GM19463 (cell line): Measurements from ENCODE around the gene DBH.
"Not testable (repeated sequence)": the region's sequence is repeated elsewhere in the genome, so short reads cannot be mapped to it uniquely, and the experiment has no call there.

Experiments used
- ATAC-seq: cut with Tn5 transposase; IDR thresholded peaks from one replicate; pipeline ENCODE4 v1.9.1; 2021; ENCODE audit warnings: mild to moderate bottlenecking, moderate library complexity; ENCODE audit not compliant: unreplicated experiment

DBH gene

DNA sequence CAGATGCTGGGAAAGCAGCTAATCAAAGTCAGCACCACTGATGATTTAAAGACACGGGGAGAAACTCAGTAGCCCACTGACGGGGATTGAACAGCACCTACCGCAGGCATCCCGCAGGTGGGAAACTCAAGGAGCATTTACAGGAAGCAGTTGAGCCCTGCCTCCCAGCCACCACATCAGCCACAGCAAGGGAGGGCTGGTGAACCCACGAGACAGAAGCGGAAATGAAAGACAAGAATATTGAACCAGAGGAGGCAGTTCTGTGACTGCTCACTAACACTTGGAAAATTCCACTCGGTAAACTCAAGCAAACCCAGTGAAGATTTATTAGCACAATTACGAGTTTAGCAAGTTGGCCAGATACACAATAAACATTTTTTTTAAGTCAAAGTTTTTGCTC, 16.4 kb upstream of the DBH start:
- no peak for ATAC-seq

DNA sequence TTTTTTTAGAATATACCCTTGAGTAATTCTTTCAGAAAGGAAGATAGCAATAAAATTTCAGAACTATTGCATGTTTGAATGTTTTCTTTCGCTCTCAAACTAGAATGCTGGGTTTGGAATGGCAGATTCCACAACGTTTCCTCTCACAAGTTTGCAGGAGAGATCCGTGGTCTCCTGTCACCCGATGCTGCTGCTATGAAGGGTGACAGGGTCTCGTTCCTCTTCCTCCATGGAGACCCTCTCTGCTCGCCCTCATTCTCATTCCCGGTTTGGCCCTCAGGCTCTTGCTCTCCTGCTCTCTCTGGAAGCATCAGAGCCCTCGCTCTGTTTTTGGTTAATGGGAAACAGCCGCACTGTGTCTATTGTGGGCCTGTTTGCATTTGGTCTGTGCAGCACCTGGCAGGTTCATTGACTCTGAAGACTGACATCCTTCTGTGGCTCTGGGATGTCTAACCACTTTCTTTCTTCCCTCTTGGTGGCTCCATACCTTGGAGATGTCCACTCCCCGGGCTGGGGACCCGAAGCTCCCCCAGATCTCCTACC, 14.4 kb upstream of the DBH start:
- no peak for ATAC-seq

DNA sequence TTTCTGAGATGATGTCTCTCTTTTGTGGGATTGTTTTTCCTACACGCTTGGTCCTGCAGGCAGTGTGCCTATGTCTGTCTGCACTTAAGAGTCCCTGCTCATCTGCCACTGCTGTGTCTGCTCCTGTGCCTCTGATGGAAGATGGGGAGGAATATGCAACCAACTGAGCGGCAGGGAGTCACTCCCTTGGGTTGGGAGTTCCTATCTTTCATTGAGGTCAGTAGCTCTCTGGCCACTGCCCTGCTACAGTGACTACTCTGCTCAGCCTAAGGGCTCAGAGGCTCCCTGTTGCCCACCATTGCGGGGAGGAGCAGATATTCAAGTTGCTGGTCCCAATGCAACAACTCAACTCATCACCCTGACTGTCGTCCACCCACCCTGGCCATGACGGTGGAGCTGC, 13.6 kb upstream of the DBH start:
- no peak for ATAC-seq

DNA sequence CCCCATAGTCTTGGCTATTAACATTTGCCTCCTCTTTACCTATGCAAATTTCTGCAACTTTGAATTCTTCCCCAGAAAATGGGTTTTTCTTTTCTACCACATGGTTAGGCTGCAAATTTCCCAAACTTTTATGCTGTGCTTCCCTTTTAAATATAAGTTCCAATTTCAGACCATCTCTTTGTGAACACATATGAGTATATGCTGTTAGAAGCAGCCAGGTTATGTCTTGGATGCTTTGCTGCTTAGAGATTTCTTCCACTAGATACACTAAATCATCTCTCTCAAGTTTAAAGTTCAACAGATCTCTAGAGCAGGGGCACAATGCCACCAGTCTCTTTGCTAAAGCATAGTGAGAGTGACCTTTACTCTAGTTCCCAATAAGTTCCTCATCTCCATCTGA, 10.2 kb upstream of the DBH start:
- ATAC-seq = not testable (repeated sequence)

DNA sequence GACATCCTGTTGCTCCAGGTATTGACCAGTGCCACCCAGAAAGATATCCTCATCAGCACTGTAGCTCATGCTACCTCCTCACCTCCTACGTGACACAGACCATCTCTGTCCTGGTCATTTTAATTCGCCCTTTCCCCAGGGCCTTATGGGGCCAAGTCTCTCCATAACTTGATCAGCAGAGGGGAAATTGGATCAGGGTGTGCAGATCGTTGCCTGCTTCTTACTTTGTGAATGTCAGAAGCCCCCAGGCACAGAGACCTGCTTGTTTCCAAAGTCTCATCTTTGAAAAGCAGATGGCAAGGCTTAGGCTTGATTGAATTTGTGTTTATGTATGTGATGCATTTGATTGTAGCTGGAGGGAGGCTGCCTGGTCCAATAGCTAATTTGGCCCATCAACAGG, 8.8 kb upstream of the DBH start:
- ATAC-seq = no peak

DNA sequence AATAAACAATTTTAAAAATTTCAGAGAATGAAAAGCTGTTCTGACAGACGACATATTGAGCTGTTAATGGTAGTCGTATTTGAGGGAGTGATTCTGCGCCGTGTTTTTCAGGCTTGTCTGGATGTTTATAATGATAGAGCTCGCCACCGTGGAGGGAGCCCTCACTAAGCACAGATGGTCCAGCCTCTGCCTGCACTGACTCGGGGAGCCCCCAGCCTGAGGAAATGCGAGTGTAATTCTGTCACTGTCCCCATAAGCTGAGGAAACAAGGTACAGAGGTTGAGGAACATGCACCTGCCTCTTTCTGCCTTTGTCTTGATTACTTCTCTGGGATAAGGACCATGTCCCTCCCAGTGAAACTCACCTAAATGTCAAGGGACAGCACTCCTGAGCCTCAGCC, 7.4 kb upstream of the DBH start:
- ATAC-seq = no peak

DNA sequence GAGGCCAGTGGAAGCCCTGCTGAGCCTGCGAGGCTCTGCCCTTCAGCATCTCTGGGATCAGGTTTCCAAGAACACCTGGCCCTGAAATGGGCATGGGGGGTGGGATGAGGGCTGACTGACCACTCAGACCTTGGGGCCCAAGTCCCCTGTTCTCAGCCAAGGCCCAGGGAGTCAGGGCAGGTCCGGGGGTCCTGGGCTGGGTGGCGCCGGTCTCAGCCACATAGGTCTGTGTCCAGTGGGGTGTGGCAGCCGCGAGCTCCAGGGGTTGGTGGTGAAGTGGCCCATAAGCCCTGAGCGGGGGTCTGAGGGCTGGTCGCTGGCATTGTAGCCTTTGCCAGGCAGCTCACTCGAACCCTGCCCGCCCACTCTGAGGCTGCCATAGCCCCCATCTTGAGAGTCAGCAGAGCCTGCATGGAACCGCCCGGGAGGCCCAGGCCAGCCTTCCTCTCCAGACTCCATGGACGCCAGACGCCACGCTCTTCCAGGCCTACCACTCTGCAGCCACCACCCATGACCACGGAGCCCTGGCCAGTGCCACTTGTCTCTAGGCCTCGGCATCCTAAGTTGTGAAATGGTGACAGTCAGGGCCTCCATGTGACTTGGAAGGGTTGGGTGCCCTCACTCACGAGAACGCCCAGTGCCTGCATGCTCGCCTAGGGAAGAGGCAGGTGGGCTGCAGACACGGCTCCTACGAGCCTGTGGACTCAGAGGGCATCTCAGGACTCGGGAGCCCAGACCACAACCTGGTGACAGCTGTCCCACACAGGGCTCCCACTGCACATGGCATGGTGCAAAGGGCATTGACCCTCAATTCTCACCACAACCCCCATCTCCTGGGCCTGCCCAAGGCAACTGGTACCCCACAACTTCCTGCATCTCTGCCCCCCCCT, 6.7 kb upstream of the DBH start:
- no peak for ATAC-seq

DNA sequence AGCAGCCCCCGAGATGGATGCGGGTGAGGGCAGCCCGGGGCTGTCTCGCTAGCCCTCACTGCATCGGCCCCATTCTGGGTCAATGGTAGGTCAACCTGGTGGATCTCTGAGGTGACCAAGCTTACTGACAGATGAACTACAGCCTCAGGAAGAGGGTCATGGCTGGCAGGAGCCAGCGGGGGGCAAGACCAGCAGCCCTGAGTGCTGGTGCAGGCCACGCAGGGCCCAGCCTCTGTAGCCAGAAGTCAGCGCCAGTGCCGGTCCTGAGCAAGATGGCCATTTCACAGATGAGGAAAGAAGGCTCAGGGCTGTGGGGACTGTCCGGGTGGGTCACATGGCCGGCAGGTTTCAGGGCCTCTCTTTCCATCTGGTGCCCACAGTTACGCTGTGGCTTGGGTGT, 5.1 kb upstream of the DBH start:
- no peak for ATAC-seq

DNA sequence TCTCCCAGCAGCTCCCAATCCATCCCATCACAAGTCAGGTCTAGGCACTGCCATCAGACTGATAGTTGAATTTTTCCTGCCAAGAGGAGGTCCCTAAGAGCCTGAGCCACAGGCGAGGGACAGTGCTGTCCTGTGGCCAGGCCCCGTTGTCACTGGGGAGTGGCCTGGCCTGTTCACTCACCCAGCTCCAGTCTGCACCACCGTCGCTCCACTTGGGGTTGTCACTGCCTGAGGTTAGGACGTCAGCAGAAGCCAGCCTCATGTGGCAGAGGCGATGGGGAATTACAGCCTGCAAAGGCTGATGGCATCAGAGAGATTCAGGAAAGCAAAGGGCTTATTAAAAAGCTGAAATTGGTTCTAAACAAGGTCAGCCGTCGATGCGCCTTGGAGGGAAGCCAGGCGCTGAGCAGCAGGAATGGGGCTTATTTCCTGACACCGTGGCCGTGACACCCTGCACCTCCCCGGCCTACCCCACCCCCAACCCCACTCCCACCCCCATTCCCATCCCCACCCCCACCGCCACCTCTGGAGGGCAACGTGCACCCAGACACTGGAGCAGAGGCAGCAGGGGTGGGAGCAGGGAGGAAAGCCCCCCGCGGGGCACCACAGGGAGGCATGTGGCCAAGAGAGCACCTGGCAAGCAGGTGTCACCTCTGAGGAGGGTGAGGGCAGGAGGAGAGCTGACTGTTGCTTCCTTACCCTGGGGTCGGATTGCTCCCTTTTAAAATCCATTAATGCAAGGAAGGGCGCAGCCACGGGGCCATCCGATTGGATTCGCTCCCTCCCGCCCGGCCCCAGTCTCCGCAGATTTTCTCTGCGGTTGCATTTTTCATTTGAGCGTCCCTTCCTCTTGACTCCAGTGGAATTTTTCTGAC, 3.1 kb upstream of the DBH start:
- no peak for ATAC-seq

DNA sequence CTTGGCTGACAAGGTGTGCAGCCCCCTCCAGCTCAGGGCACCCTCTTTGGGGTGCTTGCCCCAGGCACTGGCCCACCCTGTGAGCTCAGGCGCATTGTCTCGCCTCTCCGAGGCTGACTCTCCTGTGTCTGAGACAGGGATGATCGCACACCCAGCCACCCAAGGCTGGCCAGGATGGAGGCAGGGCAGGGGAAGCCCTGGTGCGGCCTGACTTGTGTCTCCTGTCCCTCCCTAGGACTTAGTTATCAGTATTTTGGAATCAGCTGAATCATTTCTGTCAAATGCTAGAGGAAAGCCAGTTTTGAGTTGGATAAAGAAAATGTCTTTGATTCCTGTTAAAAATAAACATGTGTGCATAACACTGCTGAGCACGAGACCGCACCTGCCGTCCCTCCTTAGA, 2.5 kb upstream of the DBH start:
- ATAC-seq = no peak

DNA sequence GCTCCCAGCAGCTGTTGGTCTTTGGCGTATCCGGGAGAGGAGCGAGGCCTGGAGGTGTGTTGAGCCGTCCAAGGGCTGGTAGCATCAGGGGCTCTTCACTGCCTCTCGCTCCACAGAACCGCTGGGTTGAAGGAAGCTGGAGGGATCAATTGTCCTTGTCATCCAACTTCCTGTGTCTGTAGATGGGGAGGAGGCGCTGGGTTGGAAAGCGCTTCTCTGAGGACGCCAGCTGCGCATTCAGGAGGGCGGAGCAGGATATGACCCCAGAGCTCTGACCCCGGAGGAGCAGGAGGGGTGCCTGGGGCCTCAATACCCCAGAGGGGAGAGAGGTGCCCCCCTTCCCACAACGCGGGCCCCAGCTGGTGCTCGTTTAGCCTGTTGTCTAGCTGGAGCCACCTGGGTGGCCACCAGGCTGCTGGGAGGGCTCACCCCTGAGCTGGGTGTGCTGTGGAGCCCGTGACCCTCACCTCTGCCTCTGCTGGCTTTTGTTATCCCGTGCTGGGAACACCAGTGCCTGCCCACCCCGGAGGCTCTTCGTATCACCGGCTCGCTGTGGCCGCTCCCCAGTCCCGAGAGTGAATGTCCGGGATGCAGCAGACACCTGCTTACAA, 2.0 kb upstream of the DBH start:
- no peak for ATAC-seq

DNA sequence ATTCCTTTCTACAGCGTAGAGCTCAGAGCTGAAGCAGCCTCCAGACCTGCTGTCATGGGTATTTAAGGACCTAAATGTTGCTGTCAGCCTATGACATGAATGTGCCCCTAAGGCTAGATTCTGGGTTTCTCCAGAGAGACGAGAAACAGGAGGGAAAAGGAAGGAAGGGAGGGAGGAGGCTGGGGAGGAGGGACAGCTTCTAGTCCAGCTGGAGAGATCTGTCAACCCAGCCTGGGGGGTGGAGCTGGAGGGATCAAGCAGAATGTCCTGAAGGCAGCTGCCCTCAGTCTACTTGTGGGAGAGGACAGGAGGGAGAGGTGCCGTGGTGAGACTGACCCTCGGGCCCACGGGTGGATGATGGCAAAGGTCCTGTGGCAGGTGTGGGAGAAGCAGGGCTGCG, 1.1 kb upstream of the DBH start:
- ATAC-seq = no peak

DNA sequence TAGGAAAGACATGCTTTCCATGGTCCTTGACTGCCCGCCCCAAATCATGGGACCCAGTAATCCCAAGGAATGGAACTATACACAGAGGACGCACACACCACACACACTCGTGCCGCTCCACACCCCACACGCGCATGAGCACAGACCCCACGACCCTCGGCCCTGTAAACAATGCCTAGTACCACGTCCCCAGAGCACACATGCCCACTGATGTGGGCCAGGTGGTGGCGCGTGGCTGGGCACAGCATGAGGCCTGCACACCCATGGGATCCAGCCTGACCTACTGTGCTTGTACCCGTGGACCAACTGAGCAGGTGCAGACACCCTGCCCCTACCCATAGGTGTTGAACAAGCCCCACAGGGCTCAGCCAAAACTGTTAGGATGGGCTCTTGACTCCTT, 739 bp downstream of the DBH start:
- no peak for ATAC-seq

DNA sequence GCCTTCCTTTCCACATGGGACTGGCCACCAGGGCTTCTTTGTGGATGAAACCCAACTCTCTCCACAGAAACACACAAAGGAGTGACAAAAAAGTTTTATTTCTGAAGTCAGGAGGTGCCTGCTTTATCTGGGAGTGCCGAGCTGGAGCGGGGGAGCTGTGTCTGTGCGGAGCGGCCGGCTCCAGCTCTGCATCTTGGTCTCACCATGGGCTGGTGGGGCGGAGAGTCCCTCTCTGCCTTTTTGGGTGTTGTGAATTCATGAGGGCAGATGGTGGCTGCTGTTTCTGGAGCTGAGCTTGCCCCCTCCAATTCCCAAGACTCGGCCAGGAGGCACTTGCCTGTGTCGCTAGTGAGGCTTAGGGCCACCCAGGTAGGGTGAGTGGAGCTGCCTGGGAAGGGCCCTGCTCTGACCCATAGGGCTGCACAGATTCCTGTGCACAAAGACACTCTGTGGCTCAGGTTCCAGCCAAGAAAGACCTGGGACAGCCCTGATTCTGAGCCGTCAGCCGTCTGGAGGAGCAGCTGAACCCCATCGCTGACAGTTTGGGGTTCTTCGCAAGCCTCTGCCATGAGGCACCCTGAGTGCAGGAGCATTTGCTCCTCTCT, 1.4 kb downstream of the DBH start:
- ATAC-seq = no peak

DNA sequence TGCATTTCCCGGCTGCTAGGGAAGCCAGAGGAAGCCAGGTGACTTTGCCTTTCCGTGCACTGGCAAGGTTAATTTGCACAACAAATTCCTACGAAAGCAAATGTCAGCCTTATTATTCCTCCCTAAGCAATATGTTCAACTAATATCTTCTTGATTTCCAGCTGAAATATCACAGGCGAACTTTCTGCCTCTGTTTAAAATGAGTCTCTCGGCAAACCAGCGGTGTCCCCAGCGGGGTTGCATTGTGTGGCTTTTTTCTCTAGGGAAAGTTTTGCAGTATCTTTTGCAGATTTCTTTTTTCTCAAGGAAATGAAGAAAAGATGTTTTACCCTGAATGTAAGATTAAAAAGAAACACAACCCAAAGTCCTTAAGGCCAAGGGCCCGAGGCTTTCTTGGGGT, 1.9 kb downstream of the DBH start:
- no peak for ATAC-seq

DNA sequence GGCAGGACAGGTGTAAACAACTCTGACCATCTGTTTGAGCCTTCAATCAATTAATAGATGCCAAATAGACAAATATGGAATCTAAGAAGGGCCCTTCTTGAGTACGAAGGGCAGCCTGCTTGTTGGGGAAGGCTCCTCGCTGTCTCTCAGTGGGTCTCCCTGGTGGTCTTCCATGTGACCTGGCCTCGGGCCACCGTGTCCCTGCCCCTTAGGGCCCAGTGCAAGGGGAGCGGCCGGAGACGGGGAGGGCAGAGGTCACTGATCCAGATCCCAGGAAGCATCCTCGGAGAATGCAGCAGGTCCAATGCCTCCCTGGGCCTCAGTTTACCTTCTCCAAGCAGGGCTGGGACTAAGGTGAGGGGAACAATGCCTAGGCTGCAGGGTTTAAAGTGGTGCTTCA, 2.5 kb downstream of the DBH start:
- no peak for ATAC-seq

DNA sequence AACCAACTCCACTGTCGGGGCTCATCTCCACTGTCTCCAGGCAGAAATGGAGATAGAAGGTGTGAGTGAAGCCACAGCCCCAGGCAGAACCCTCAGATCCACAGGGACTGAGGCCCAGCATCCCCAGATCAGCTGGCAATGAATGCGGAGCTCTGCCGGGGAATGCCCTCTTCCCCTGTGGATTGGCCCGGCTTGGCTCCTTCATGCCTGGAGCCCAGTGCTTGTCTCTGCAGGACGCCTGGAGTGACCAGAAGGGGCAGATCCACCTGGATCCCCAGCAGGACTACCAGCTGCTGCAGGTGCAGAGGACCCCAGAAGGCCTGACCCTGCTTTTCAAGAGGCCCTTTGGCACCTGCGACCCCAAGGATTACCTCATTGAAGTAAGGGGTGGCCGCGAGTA, 3.5 kb downstream of the DBH start:
- ATAC-seq = no peak

DNA sequence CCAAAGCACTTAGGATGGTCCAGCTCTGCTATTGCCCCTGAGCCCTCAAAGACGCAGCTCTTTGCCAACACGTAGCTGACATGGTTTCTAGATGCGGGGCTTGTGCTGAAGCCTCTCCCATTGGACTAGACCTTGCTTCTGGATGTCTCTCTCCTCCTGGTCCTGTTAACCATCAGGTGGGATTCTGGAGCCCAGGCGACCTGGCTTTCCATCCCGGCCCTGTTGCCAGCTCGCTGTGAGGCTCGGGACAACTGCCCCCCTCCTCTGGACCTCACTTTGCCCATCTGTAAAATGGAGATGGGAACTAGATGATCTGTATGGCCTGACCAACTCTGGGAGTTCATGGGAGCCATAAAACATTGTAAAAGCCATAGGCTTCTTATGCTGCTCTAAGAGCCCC, 4.0 kb downstream of the DBH start:
- ATAC-seq = no peak

DNA sequence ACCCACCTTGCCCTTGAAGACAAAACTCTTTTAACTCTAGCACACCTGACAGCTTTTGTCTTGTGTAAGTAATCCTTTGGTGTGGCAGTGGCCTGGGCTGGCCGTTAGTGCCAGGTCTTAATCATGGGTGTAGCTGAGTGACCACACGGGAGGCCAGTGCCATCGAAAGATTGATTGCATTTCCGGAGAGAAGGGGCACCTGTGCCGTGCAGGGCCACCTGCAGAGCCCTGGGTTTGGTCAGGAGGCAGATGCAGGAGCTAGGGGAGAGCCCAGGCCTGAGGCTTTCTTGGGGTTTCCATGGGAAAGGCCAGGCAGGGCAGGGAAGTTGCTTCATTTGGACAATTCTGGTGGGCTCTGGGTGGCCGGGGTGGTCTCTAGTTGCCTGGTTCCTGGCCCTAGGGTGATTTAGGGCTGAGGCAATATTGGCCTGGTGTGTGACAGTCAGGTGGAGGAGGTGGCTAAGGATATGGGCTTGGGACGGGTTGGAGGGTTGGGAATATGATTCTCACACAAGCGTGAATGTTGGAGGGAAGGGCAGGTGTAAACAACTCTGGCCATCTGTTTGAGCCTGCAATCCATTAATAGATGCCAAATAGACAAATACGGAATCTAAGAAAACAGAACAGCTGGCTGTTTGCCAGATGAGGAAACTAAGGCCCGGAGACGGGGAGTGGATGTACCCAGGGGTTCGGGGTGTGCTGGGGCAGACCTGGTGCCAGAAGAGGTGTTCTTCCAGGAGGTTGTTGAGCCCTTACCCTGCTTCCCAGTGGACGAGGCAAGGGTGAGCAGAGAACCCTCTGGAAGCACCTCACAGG, 4.6 kb downstream of the DBH start:
- ATAC-seq = no peak

DNA sequence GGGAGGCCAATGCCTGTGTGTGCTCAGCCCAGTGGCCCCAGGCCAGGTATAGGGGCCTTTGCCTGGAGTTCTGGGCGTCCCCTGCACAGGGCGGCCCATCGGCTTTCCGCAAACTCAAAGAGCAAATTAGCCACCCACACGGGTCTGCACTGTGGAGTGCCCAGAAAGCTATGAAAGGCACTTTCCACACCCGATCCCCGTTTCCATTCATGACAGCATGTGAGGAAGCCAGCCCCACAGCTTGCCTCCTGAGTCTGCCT, 5.2 kb downstream of the DBH start:
- no peak for ATAC-seq
